K562 (cell line): ENCODE data around the gene EHMT2. TPM values are rescaled to one million over a fixed set of nuclear protein-coding genes. Genes with fewer than 3 reads are reported as not detected.

Experiments used
- ATAC-seq: fragments of 200-7000 bp; cut with Tn5 transposase; 3 replicates; pipeline ENCODE4 v1.9.1; 2020; ENCODE audit warnings: moderate library complexity
- BruUV-seq: library from RNA; stranded (reverse); fragments of 400-500 nt; replicated peaks from 2 replicates; lab custom pipeline; 2021; lab: Mats Ljungman, UMichigan
- CTCF ChIA-PET: fragments of 300-600 bp; formaldehyde crosslinking; extraction: SDS; loops from one replicate; lab custom pipeline; 2021; ENCODE audit warnings: low intra/inter-chr PET ratio; lab: Yijun Ruan, JAX
- POLR2A ChIA-PET: fragments of 300-600, 350-650 bp; sonication (Branson Sonifier 250); formaldehyde crosslinking; extraction: SDS; loops from one replicate; lab custom pipeline; 2021; ENCODE audit warnings: antibody characterized with exemption, inconsistent platforms; lab: Yijun Ruan, JAX
- DNase-seq, 4 experiments: peaks; one replicate each; pipeline versions ENCODE4 v3.0.0 to v3.0.0-alpha.2; 2011 to 2018; ENCODE audit warnings: low spot score in 3 of 4, mixed read lengths in 3 of 4; ENCODE audit errors: extremely low read depth in 1 of 4
- FAIRE-seq: peaks from 2 replicates; lab custom pipeline; 2011; peaks lifted over from hg19 to GRCh38; lab: Jason Lieb, UNC
- H2AFZ ChIP-seq: 2 replicates; pipeline ENCODE4 v1.6.0; 2011; ENCODE audit warnings: low read depth, low read length, control low read depth, inconsistent platforms
- H3K27ac ChIP-seq: fragments of 200-600 bp; 3 replicates; pipeline ENCODE4 v1.8.0; 2011; ENCODE audit warnings: low read depth, mild to moderate bottlenecking, control low read depth, inconsistent platforms, low read length, moderate library complexity, mixed read lengths; ENCODE audit errors: extremely low read depth
- H3K27me3 ChIP-seq, 2 experiments: fragments of 300-600 bp in 1 of 2; 2 replicates in 1 of 2; 3 replicates in 1 of 2; pipeline versions ENCODE4 v1.6.0 to v1.8.0; 2011; ENCODE audit warnings: inconsistent platforms in 2 of 2, low read length in 2 of 2, mild to moderate bottlenecking in 1 of 2, mixed read lengths in 1 of 2, moderate library complexity in 1 of 2; ENCODE audit not compliant: control insufficient read depth in 2 of 2, insufficient read depth in 2 of 2
- H3K36me3 ChIP-seq: fragments of 300-600 bp; 3 replicates; pipeline ENCODE4 v1.8.0; 2011; ENCODE audit warnings: mild to moderate bottlenecking, low read length, inconsistent platforms; ENCODE audit not compliant: control insufficient read depth, insufficient read depth
- H3K4me1 ChIP-seq, 2 experiments: fragments of 200-600 bp in 1 of 2; replicated peaks in 1 of 2; 2 replicates in 1 of 2; 3 replicates in 1 of 2; pipeline versions ENCODE4 v1.5.1 to v1.8.0; 2011; ENCODE audit warnings: inconsistent platforms in 2 of 2, low read length in 2 of 2, mild to moderate bottlenecking in 1 of 2, mixed read lengths in 1 of 2, moderate library complexity in 1 of 2; ENCODE audit not compliant: control insufficient read depth in 2 of 2, insufficient read depth in 2 of 2
- H3K4me2 ChIP-seq: 2 replicates; pipeline ENCODE4 v1.6.1; 2011; ENCODE audit warnings: low read length, control low read depth, inconsistent platforms, mixed read lengths; ENCODE audit not compliant: insufficient read depth
- H3K4me3 ChIP-seq: fragments of 200-600 bp; sonication (generic), shearing (Covaris generic); 2 replicates; pipeline ENCODE4 v1.5.1; 2016; ENCODE audit warnings: control low read depth, inconsistent platforms
- H3K79me2 ChIP-seq: fragments of 200-600 bp; 3 replicates; pipeline ENCODE4 v1.8.0; 2011; ENCODE audit warnings: low read length, inconsistent platforms; ENCODE audit not compliant: control insufficient read depth, insufficient read depth
- H3K9ac ChIP-seq, 2 experiments: 2 replicates each; pipeline versions ENCODE4 v1.6.0 to v1.6.1; 2011; ENCODE audit warnings: low read depth in 2 of 2, low read length in 2 of 2, control low read depth in 1 of 2, inconsistent platforms in 1 of 2, mild to moderate bottlenecking in 1 of 2, mixed read lengths in 1 of 2; ENCODE audit not compliant: insufficient read depth in 1 of 2
- H3K9me1 ChIP-seq: one replicate; pipeline ENCODE4 v1.6.0; 2011; ENCODE audit warnings: inconsistent platforms, mild to moderate bottlenecking, low read length, moderate library complexity; ENCODE audit not compliant: control insufficient read depth, insufficient read depth
- H3K9me3 ChIP-seq: replicated peaks from 2 replicates; pipeline ENCODE4 v1.5.1; 2011; ENCODE audit warnings: low read depth, low read length, inconsistent platforms; ENCODE audit not compliant: control insufficient read depth, insufficient read depth
- H4K20me1 ChIP-seq: replicated peaks from 2 replicates; pipeline ENCODE4 v1.6.1; 2011; ENCODE audit warnings: low read length, inconsistent platforms, mixed read lengths; ENCODE audit not compliant: control insufficient read depth, insufficient read depth
- GMEB1 ChIP-seq: fragments of 250-450 bp; sonication (Bioruptor Pico); IDR thresholded peaks from 2 replicates; pipeline ENCODE4 v1.4.0; 2020; ENCODE audit warnings: mild to moderate bottlenecking
- SP2 ChIP-seq: IDR thresholded peaks from 2 replicates; pipeline ENCODE4 v1.6.1; 2011; ENCODE audit warnings: mild to moderate bottlenecking, low read depth, low read length, moderate library complexity; ENCODE audit not compliant: poor library complexity, severe bottlenecking; ENCODE audit errors: extremely low read depth
- WGBS: fragments of 100-300 bp; shearing (Covaris generic); methylation state at CpG from one replicate; pipeline ENCODE4 v1.1.6; 2016; ENCODE audit warnings: low coverage, mixed read lengths; ENCODE audit not compliant: insufficient coverage; ENCODE audit errors: missing lambda C conversion rate; 5-methylcytosine and 5-hydroxymethylcytosine counted together
- in situ Hi-C: fragments of 300-500 bp; cut with MboI; formaldehyde crosslinking; loops from 4 replicates; pipeline ENCODE4 v1.15.0; 2018; ENCODE audit warnings: inconsistent platforms, mixed read lengths
- intact Hi-C: fragments of 100-400 bp; cut with micrococcal nuclease; formaldehyde crosslinking; loops from 2 replicates; pipeline ENCODE4 v1.14.2; 2022
- polyA plus RNA-seq, 8 experiments: library from polyadenylated mRNA; depleted of rRNA in 4 of 8; stranded (reverse) in 5 of 8; unstranded in 3 of 8; fragments of >200 nt; fragmentation: Nextera tagmentation in 2 of 8; fragmentation: Illumina TruSeq in 1 of 8; extraction: Ambion mirVana in 2 of 8; extraction: Trizol in 1 of 8; gene quantifications; 2 replicates each; pipeline versions ENCODE4 v1.2.1 to v1.2.3, GENCODE V29; 2011 to 2014; ENCODE audit warnings: inconsistent platforms in 1 of 8, missing spikeins in 1 of 8
- total RNA-seq, 7 experiments: library from RNA; depleted of rRNA in 6 of 7; stranded (reverse); fragments of >200 nt in 6 of 7; fragmentation: Illumina TruSeq in 2 of 7; extraction: Trizol in 2 of 7; gene quantifications; 2 replicates each; pipeline versions ENCODE4 v1.2.1 to v1.2.3, GENCODE V29; 2011 to 2021; ENCODE audit warnings: low replicate concordance in 1 of 7

The EHMT2 gene
- total and polyA plus RNA-seq, 9 of the 15 experiments (the other 6 are each of a cell fraction or from before 2014, with no cell fraction given) = 2.1 to 63.8 (median 38.5) TPM

GRCh38 chr6:31906122-31906521 lies 8.6 kb upstream of the EHMT2 start:
- FAIRE-seq = no peak
- CTCF ChIA-PET = no interaction called here

More at GRCh38 chr6:31906122-31906521, 8.6 kb upstream of the EHMT2 start:
- Histone ChIP-seq H3K27me3 (no peaks in the 10 kb centered on the region), H3K27ac (no peak overlapping the region), H3K4me1 (peaks cover 23 to 39% of the 10 kb centered on the region in 2 experiments), H3K9me3 (no peaks in the 10 kb centered on the region), H3K4me3 (no peak overlapping the region), H3K36me3 (no peaks in the 10 kb centered on the region), H3K9ac (peak overlapping the region in 1 of 2 experiments; percentile 76; a peak in 1 of 4 replicates), H2AFZ (peak overlapping the region; percentile 34; the same call in 1 of the 2 replicates), H3K9me1 (no peaks in the 10 kb centered on the region), H3K4me2 (no peak overlapping the region), H4K20me1 (no peaks in the 10 kb centered on the region), H3K79me2 (peaks cover 3% of the 10 kb centered on the region)
- in situ Hi-C loops (no loop called here), intact Hi-C loops (loop anchor here (10.0 kb wide), 1 partner anchor 289 kb away; the partner anchor contains the start of genes GPSM3 and PBX2)
- ATAC-seq = no peak
- WGBS = 36% methylated on average over 4 of the region's 4 CpGs
- no peak for DNase-seq
- POLR2A ChIA-PET = interaction anchor here (0.6 to 1.4 kb wide), 4 partner anchors 12 to 242 kb away, joined by 3 to 7 read pairs (median 4); partner anchors contain the start of genes HSPA1A and HSPA1L
- no TSS peak for BruUV-seq
- TF ChIP-seq GMEB1 = no peak
- TF ChIP-seq SP2 = no peak
